Transverse colon (tissue), 4 donors: ENCODE data around the gene CBL.

Source experiments
- POLR2AphosphoS5 ChIP-seq, 3 donors: sonication (generic); formaldehyde crosslinking; IDR thresholded peaks; one replicate each; pipeline ENCODE4 v1.6.1; 2016; ENCODE audit warnings: antibody characterized with exemption in 3 of 3
- TF ChIP-seq, protein P1 (sequence below), 5 experiments: fragments of 200-600 bp in 3 of 5; fragments of 450-650 bp in 2 of 5; sonication (generic) in 3 of 5; IDR thresholded peaks; 1 replicate in 2 of 5; 2 replicates in 3 of 5; pipeline ENCODE4 v1.5.1; 2016 to 2017; ENCODE audit warnings: antibody characterized with exemption in 5 of 5, inconsistent platforms in 3 of 5, mild to moderate bottlenecking in 2 of 5, moderate library complexity in 1 of 5

DNA sequence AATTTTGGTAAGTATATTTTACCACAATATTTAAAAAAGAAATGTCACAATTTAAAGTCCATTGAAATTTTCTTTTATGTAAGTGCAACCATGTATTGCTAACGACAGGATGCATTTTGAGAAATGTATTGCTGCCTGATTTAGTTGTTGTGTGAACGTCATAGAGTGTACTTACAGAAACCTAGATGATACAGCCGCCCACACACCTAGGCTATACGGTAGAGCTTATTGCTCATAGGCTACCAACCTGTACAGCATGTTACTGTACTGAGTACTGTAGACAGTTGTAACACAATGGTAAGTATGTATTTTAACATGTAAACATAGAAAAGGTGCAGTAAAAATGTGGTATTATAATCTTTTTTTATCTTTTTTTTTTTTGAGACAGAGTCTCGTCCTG lies 48.1 kb downstream of the CBL start:
- TF ChIP-seq POLR2AphosphoS5 (IDR thresholded peaks at IDR 0.05) = no peak
- TF ChIP-seq, protein P1, sequence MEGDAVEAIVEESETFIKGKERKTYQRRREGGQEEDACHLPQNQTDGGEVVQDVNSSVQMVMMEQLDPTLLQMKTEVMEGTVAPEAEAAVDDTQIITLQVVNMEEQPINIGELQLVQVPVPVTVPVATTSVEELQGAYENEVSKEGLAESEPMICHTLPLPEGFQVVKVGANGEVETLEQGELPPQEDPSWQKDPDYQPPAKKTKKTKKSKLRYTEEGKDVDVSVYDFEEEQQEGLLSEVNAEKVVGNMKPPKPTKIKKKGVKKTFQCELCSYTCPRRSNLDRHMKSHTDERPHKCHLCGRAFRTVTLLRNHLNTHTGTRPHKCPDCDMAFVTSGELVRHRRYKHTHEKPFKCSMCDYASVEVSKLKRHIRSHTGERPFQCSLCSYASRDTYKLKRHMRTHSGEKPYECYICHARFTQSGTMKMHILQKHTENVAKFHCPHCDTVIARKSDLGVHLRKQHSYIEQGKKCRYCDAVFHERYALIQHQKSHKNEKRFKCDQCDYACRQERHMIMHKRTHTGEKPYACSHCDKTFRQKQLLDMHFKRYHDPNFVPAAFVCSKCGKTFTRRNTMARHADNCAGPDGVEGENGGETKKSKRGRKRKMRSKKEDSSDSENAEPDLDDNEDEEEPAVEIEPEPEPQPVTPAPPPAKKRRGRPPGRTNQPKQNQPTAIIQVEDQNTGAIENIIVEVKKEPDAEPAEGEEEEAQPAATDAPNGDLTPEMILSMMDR (IDR thresholded peaks at IDR 0.05) = no peak
